Erythroblast (primary cell): ENCODE measurements around the gene SUSD3.

ENCODE experiments used
- DNase-seq, 2 experiments: peaks; one replicate each; lab custom pipeline; 2025; lab: John Stamatoyannopoulos, UW
- GATA1 ChIP-seq: IDR thresholded peaks from 2 replicates; pipeline ENCODE4 v1.6.1; 2011; ENCODE audit warnings: low read depth, mild to moderate bottlenecking, control low read depth, low read length, moderate library complexity
- POLR2A ChIP-seq: IDR thresholded peaks from 2 replicates; pipeline ENCODE4 v1.6.1; 2011; ENCODE audit warnings: mild to moderate bottlenecking, low read length

SUSD3 gene

GRCh38 chr9:93082841-93083411 lies 24.4 kb downstream of the SUSD3 start:
- no peak for TF ChIP-seq GATA1
- TF ChIP-seq POLR2A = no peak
- no peak for DNase-seq

GRCh38 chr9:93083592-93084470 lies 25.3 kb downstream of the SUSD3 start:
- no peak for DNase-seq
- no peak for TF ChIP-seq POLR2A
- no peak for TF ChIP-seq GATA1

- no peak for DNase-seq
- TF ChIP-seq POLR2A = no peak
Measured at GRCh38 chr9:93084471-93084881, 26.0 kb downstream of the SUSD3 start.

GRCh38 chr9:93085676-93086075 lies 27.2 kb downstream of the SUSD3 start:
- TF ChIP-seq POLR2A (no peak), GATA1 (no peak)
- DNase-seq = no peak

GRCh38 chr9:93086447-93087224 lies 28.1 kb downstream of the SUSD3 start:
- DNase-seq = no peak
- TF ChIP-seq POLR2A (no peak), GATA1 (no peak)

GRCh38 chr9:93087971-93088655 lies 29.6 kb downstream of the SUSD3 start:
- DNase-seq = no peak
- TF ChIP-seq POLR2A (no peak), GATA1 (no peak)

GRCh38 chr9:93088656-93089015 lies 30.1 kb downstream of the SUSD3 start:
- no peak for DNase-seq
- TF ChIP-seq POLR2A = no peak
- no peak for TF ChIP-seq GATA1

GRCh38 chr9:93089024-93089423 lies 30.5 kb downstream of the SUSD3 start:
- no peak for TF ChIP-seq POLR2A
- no peak for TF ChIP-seq GATA1
- DNase-seq = no peak

- TF ChIP-seq POLR2A = no peak
- TF ChIP-seq GATA1 = no peak
- no peak for DNase-seq
Measured at GRCh38 chr9:93089481-93089991, 31.0 kb downstream of the SUSD3 start.

- no peak for DNase-seq
- no peak for TF ChIP-seq POLR2A
- no peak for TF ChIP-seq GATA1
Measured at GRCh38 chr9:93090091-93090655, 31.7 kb downstream of the SUSD3 start.

GRCh38 chr9:93091056-93091452 lies 32.6 kb downstream of the SUSD3 start:
- TF ChIP-seq POLR2A (no peak), GATA1 (no peak)
- DNase-seq = no peak

- TF ChIP-seq GATA1 (no peak), POLR2A (no peak)
- DNase-seq = peak in 1 of 2 experiments; percentile 40
Measured at GRCh38 chr9:93091453-93092081, 33.1 kb downstream of the SUSD3 start.

GRCh38 chr9:93092251-93092991 lies 33.9 kb downstream of the SUSD3 start:
- DNase-seq = no peak
- TF ChIP-seq POLR2A (no peak), GATA1 (no peak)
